H9 (cell line): ENCODE data around the gene PDRG1. TPM values are rescaled to one million over a fixed set of nuclear protein-coding genes. Genes with fewer than 3 reads are reported as not detected.
"Not testable (repeated sequence)": the region's sequence is repeated elsewhere in the genome, so short reads cannot be mapped to it uniquely, and the experiment has no call there.

ENCODE experiments used
- DNase-seq: peaks from one replicate; pipeline ENCODE4 v3.0.0-alpha.2; 2017
- H2AFZ ChIP-seq: one replicate; pipeline ENCODE4 v1.6.1; 2013; ENCODE audit warnings: mild to moderate bottlenecking, low read length, control low read depth, moderate library complexity
- H2AK5ac ChIP-seq: 2 replicates; pipeline ENCODE4 v1.6.1; 2013; ENCODE audit warnings: low read length, control low read depth, mixed read lengths; ENCODE audit not compliant: insufficient read length
- H2BK120ac ChIP-seq: one replicate; pipeline ENCODE4 v1.6.1; 2013; ENCODE audit warnings: low read depth, mild to moderate bottlenecking, low read length, control low read depth, inconsistent platforms; ENCODE audit not compliant: poor library complexity, severe bottlenecking
- H2BK12ac ChIP-seq: 2 replicates; pipeline ENCODE4 v1.6.1; 2013; ENCODE audit warnings: low read length, control low read depth, mixed read lengths, low read depth; ENCODE audit not compliant: insufficient read length
- H2BK15ac ChIP-seq: 2 replicates; pipeline ENCODE4 v1.6.1; 2013; ENCODE audit warnings: low read depth, low read length, control low read depth
- H2BK20ac ChIP-seq: one replicate; pipeline ENCODE4 v1.6.1; 2013; ENCODE audit warnings: low read depth, mild to moderate bottlenecking, low read length, control low read depth, inconsistent platforms; ENCODE audit not compliant: poor library complexity, severe bottlenecking
- H2BK5ac ChIP-seq: 2 replicates; pipeline ENCODE4 v1.6.1; 2013; ENCODE audit warnings: low read length, control low read depth, mixed read lengths; ENCODE audit not compliant: insufficient read length
- H3K14ac ChIP-seq: 2 replicates; pipeline ENCODE4 v1.6.1; 2013; ENCODE audit warnings: low read length, control low read depth; ENCODE audit not compliant: insufficient read depth
- H3K18ac ChIP-seq: 2 replicates; pipeline ENCODE4 v1.6.1; 2013; ENCODE audit warnings: low read depth, mild to moderate bottlenecking, mixed read lengths, low read length, control low read depth; ENCODE audit not compliant: insufficient read length
- H3K23ac ChIP-seq: 2 replicates; pipeline ENCODE4 v1.6.1; 2013; ENCODE audit warnings: low read length, control low read depth, mixed read lengths, low read depth; ENCODE audit not compliant: insufficient read length
- H3K23me2 ChIP-seq: 2 replicates; pipeline ENCODE4 v1.6.1; 2013; ENCODE audit warnings: low read depth, mild to moderate bottlenecking, mixed read lengths, low read length, control low read depth; ENCODE audit not compliant: insufficient read length, poor library complexity, severe bottlenecking
- H3K27ac ChIP-seq: 2 replicates; pipeline ENCODE4 v1.5.1; 2013; ENCODE audit warnings: low read length, control low read depth, mixed read lengths, low read depth; ENCODE audit not compliant: insufficient read length
- H3K27me3 ChIP-seq: 2 replicates; pipeline ENCODE4 v1.6.1; 2013; ENCODE audit warnings: low read length, control low read depth, inconsistent platforms; ENCODE audit not compliant: insufficient read depth
- H3K4ac ChIP-seq: 2 replicates; pipeline ENCODE4 v1.6.1; 2013; ENCODE audit warnings: low read depth, mild to moderate bottlenecking, control low read depth, inconsistent platforms, low read length, moderate library complexity
- H3K4me1 ChIP-seq: 2 replicates; pipeline ENCODE4 v1.6.1; 2013; ENCODE audit warnings: low read length, control low read depth, inconsistent platforms; ENCODE audit not compliant: insufficient read depth
- H3K4me2 ChIP-seq: 2 replicates; pipeline ENCODE4 v1.6.1; 2013; ENCODE audit warnings: low read length, control low read depth, mixed read lengths; ENCODE audit not compliant: insufficient read length, insufficient read depth
- H3K56ac ChIP-seq: 2 replicates; pipeline ENCODE4 v1.6.1; 2013; ENCODE audit warnings: low read depth, mild to moderate bottlenecking, mixed read lengths, low read length, control low read depth; ENCODE audit not compliant: insufficient read length
- H3K79me1 ChIP-seq: 2 replicates; pipeline ENCODE4 v1.6.1; 2013; ENCODE audit warnings: low read depth, mild to moderate bottlenecking, moderate library complexity, low read length, control low read depth, inconsistent platforms; ENCODE audit not compliant: insufficient read depth, poor library complexity, severe bottlenecking
- H3K79me2 ChIP-seq: 2 replicates; pipeline ENCODE4 v1.6.1; 2013; ENCODE audit warnings: low read length, control low read depth, inconsistent platforms; ENCODE audit not compliant: insufficient read depth
- H3K9ac ChIP-seq: 2 replicates; pipeline ENCODE4 v1.6.1; 2013; ENCODE audit warnings: low read length, control low read depth, mixed read lengths; ENCODE audit not compliant: insufficient read length; ENCODE audit errors: extremely low read depth
- H3K9me3 ChIP-seq: one replicate; pipeline ENCODE4 v1.6.1; 2013; ENCODE audit warnings: low read depth, low read length, inconsistent platforms; ENCODE audit not compliant: control insufficient read depth
- H3T11ph ChIP-seq: one replicate; pipeline ENCODE4 v1.6.1; 2013; ENCODE audit warnings: mild to moderate bottlenecking, low read length, control low read depth, inconsistent platforms
- H4K20me1 ChIP-seq: one replicate; pipeline ENCODE4 v1.6.1; 2013; ENCODE audit not compliant: control insufficient read depth, insufficient read length, insufficient read depth
- H4K5ac ChIP-seq: 2 replicates; pipeline ENCODE4 v1.6.1; 2013; ENCODE audit warnings: low read depth, mild to moderate bottlenecking, mixed read lengths, low read length, control low read depth; ENCODE audit not compliant: insufficient read length
- H4K8ac ChIP-seq: replicated peaks from 2 replicates; pipeline ENCODE4 v1.6.1; 2013; ENCODE audit warnings: low read length, control low read depth, mixed read lengths, low read depth; ENCODE audit not compliant: insufficient read length
- H4K91ac ChIP-seq: 2 replicates; pipeline ENCODE4 v1.6.1; 2013; ENCODE audit warnings: low read depth, mild to moderate bottlenecking, moderate library complexity, mixed read lengths, low read length, control low read depth; ENCODE audit not compliant: insufficient read length
- H3K27ac Mint-ChIP-seq, 3 experiments: 2 replicates in 2 of 3; 3 replicates in 1 of 3; pipeline ENCODE4 v1.8.0; 2020 to 2021; ENCODE audit warnings: mixed read lengths in 3 of 3, mild to moderate bottlenecking in 1 of 3, moderate library complexity in 1 of 3
- H3K27me3 Mint-ChIP-seq: 2 replicates; pipeline ENCODE4 v1.8.0; 2021; ENCODE audit warnings: low read depth, mild to moderate bottlenecking, moderate library complexity, mixed read lengths
- H3K36me3 Mint-ChIP-seq, 3 experiments: 2 replicates in 2 of 3; 3 replicates in 1 of 3; pipeline ENCODE4 v1.8.0; 2020 to 2021; ENCODE audit warnings: low read depth in 3 of 3, mixed read lengths in 3 of 3; ENCODE audit not compliant: insufficient read depth in 1 of 3
- H3K4me1 Mint-ChIP-seq, 2 experiments: 2 replicates each; pipeline ENCODE4 v1.8.0; 2020; ENCODE audit warnings: mixed read lengths in 2 of 2
- H3K4me3 Mint-ChIP-seq, 2 experiments: 2 replicates in 1 of 2; 3 replicates in 1 of 2; pipeline ENCODE4 v1.8.0; 2020 to 2021; ENCODE audit warnings: mild to moderate bottlenecking in 2 of 2, mixed read lengths in 2 of 2, moderate library complexity in 1 of 2
- H3K9me3 Mint-ChIP-seq, 2 experiments: 2 replicates in 1 of 2; 3 replicates in 1 of 2; pipeline ENCODE4 v1.8.0; 2020; ENCODE audit warnings: mild to moderate bottlenecking in 2 of 2, mixed read lengths in 2 of 2, moderate library complexity in 1 of 2
- CTCF ChIP-seq: fragments of 200-600 bp; sonication (generic); conservative IDR thresholded peaks from 3 replicates; pipeline ENCODE4 v1.8.0; 2021; ENCODE audit warnings: antibody characterized with exemption, mild to moderate bottlenecking
- WGBS: extraction: QIAGEN DNeasy Blood & Tissue Kit; methylation state at CpG from one replicate; pipeline ENCODE4 v1.1.7; 2013; ENCODE audit warnings: missing lambda C conversion rate, low lambda C conversion rate, mixed read lengths; ENCODE audit not compliant: insufficient read length; ENCODE audit errors: extremely low coverage; 5-methylcytosine and 5-hydroxymethylcytosine counted together
- total RNA-seq: library from RNA; stranded (reverse); gene quantifications from 2 replicates; pipeline ENCODE4 v1.2.1, GENCODE V29; 2021

The PDRG1 gene
- total RNA-seq, 1 experiment from 2014 or later, result 32.2 TPM

GRCh38 chr20:31930779-31931178 lies 21.1 kb downstream of the PDRG1 start:
- Histone ChIP-seq H4K8ac (no peak overlapping the region), H3K9me3 (no peaks in the 10 kb centered on the region), H3K23me2 (no peaks in the 10 kb centered on the region), H3T11ph (no peak overlapping the region), H2BK20ac (no peak overlapping the region), H2AK5ac (no peak overlapping the region), H2BK5ac (no peak overlapping the region), H2AFZ (no peak overlapping the region), H3K14ac (no peak overlapping the region), H2BK12ac (no peak overlapping the region), H4K20me1 (peaks cover 3% of the 10 kb centered on the region), H3K18ac (no peak overlapping the region), H3K56ac (no peak overlapping the region), H2BK120ac (no peak overlapping the region), H3K27me3 (no peaks in the 10 kb centered on the region), H3K79me1 (no peaks in the 10 kb centered on the region), H4K5ac (no peak overlapping the region), H3K4me2 (no peak overlapping the region), H4K91ac (no peak overlapping the region), H3K9ac (no peak overlapping the region), H3K4me1 (no peaks in the 10 kb centered on the region), H3K23ac (no peak overlapping the region), H3K27ac (no peak overlapping the region), H3K79me2 (no peaks in the 10 kb centered on the region), H2BK15ac (no peak overlapping the region), H3K4ac (no peak overlapping the region)
- no peak for DNase-seq
- H3K36me3 Mint-ChIP-seq, result no peaks in the 10 kb centered on the region
- no CpG with 5 or more reads among the region's 5 CpGs for WGBS
- H3K27ac Mint-ChIP-seq, result no peak overlapping the region
- H3K4me1 Mint-ChIP-seq, result peaks cover 6 to 7% of the 10 kb centered on the region in 2 experiments
- peaks cover 8% of the 10 kb centered on the region for H3K27me3 Mint-ChIP-seq
- TF ChIP-seq CTCF, result no peak
- no peaks in the 10 kb centered on the region for H3K9me3 Mint-ChIP-seq
- no peak overlapping the region for H3K4me3 Mint-ChIP-seq

DNA sequence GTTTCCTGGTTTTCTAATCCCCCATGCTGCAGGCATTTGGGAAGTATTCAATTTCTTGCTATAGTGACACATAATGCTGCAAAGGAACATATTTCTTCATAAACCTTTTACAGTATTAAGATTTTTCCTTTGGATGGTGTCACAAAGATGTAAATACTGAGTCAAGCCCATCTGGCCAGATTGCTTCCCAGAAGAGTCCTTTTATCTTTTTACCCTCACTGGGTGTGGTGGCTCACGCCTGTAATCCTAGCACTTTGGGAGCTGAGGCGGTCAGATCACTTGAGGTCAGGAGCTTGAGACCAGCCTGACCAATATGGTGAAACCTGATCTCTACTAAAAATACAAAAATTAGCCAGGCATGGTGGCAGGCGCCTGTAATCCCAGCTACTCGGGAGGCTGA lies 22.2 kb downstream of the PDRG1 start:
- H4K20me1 ChIP-seq, H3K4ac ChIP-seq, H3K23ac ChIP-seq, H3K27me3 Mint-ChIP-seq, H3K56ac ChIP-seq, H3K4me2 ChIP-seq, H3K79me1 ChIP-seq, H3K9me3 ChIP-seq, H3K27ac Mint-ChIP-seq, H2BK15ac ChIP-seq, DNase-seq, H2BK12ac ChIP-seq, H2BK5ac ChIP-seq, H3K36me3 Mint-ChIP-seq, H3T11ph ChIP-seq, H3K27ac ChIP-seq, H3K79me2 ChIP-seq, H2BK20ac ChIP-seq, H3K9ac ChIP-seq, H3K14ac ChIP-seq, H2BK120ac ChIP-seq, H4K5ac ChIP-seq, H4K8ac ChIP-seq, H3K4me1 ChIP-seq, H2AK5ac ChIP-seq, H4K91ac ChIP-seq, H3K23me2 ChIP-seq, H3K4me3 Mint-ChIP-seq, H3K27me3 ChIP-seq, H2AFZ ChIP-seq, H3K9me3 Mint-ChIP-seq, H3K18ac ChIP-seq: not testable (repeated sequence)
- WGBS, result no CpG with 5 or more reads among the region's 4 CpGs
- peaks cover 2 to 11% of the 10 kb centered on the region in 2 experiments; a peak in 3 of 4 replicates for H3K4me1 Mint-ChIP-seq
